HEK293 (cell line): Measurements from ENCODE around the gene TCHP.

ENCODE experiments used
- CTCF ChIA-PET: fragments of 350-600 bp; formaldehyde crosslinking; extraction: SDS; loops from one replicate; lab custom pipeline; 2021; ENCODE audit warnings: antibody characterized with exemption; lab: Yijun Ruan, JAX
- POLR2A ChIA-PET: fragments of 300-600 bp; formaldehyde crosslinking; extraction: SDS; loops from one replicate; lab custom pipeline; 2020; ENCODE audit warnings: antibody characterized with exemption, inconsistent platforms; lab: Yijun Ruan, JAX
- H3K27ac ChIP-seq: fragments of 200-500 bp; sonication (Bioruptor generic); 2 replicates; pipeline ENCODE4 v1.5.1; 2014; ENCODE audit warnings: low read depth, low read length, control low read depth, inconsistent platforms; ENCODE audit errors: extremely low read depth
- H3K36me3 ChIP-seq, 2 experiments: fragments of 200-500 bp in 1 of 2; sonication (Bioruptor generic) in 1 of 2; 1 replicate in 1 of 2; 2 replicates in 1 of 2; pipeline ENCODE4 v1.5.1; 2014 to 2017; ENCODE audit warnings: inconsistent platforms in 2 of 2, low read length in 2 of 2; ENCODE audit not compliant: control insufficient read depth in 2 of 2, insufficient read depth in 1 of 2
- H3K4me1 ChIP-seq: fragments of 200-500 bp; sonication (Bioruptor generic); 2 replicates; pipeline ENCODE4 v1.5.1; 2014; ENCODE audit warnings: mild to moderate bottlenecking, low read length, inconsistent platforms; ENCODE audit not compliant: control insufficient read depth, insufficient read depth
- H3K4me3 ChIP-seq: 2 replicates; pipeline ENCODE4 v1.5.1; 2011; ENCODE audit warnings: low read depth, mild to moderate bottlenecking, control low read depth, low read length, moderate library complexity
- H3K9me3 ChIP-seq: fragments of 200-500 bp; sonication (Bioruptor generic); 2 replicates; pipeline ENCODE4 v1.5.1; 2014; ENCODE audit warnings: low read depth, low read length, inconsistent platforms; ENCODE audit not compliant: control insufficient read depth, insufficient read depth
- BCL11B ChIP-seq: fragments of 450-650 bp; formaldehyde crosslinking; IDR thresholded peaks from 2 replicates; pipeline ENCODE4 v1.5.1; 2016; ENCODE audit warnings: low read depth, missing biosample characterization, missing genetic modification characterization
- IKZF3 ChIP-seq: fragments of 450-650 bp; IDR thresholded peaks from 2 replicates; pipeline ENCODE4 v1.5.0; 2018; ENCODE audit warnings: missing biosample characterization, mild to moderate bottlenecking, missing genetic modification characterization, moderate library complexity
- ZBTB21 ChIP-seq: fragments of 450-650 bp; formaldehyde crosslinking; IDR thresholded peaks from 2 replicates; pipeline ENCODE4 v1.5.1; 2017; ENCODE audit warnings: missing biosample characterization, missing genetic modification characterization
- ZBTB8A ChIP-seq: fragments of 450-650 bp; formaldehyde crosslinking; IDR thresholded peaks from 2 replicates; pipeline ENCODE4 v1.5.1; 2016; ENCODE audit warnings: missing biosample characterization, missing genetic modification characterization
- ZFP41 ChIP-seq: fragments of 450-650 bp; formaldehyde crosslinking; IDR thresholded peaks from 2 replicates; pipeline ENCODE4 v1.5.1; 2016; ENCODE audit warnings: missing biosample characterization, missing genetic modification characterization, borderline replicate concordance
- ZNF324 ChIP-seq: fragments of 450-650 bp; formaldehyde crosslinking; IDR thresholded peaks from 2 replicates; pipeline ENCODE4 v1.5.1; 2016; ENCODE audit warnings: missing biosample characterization, missing genetic modification characterization
- ZNF350 ChIP-seq: fragments of 450-650 bp; formaldehyde crosslinking; IDR thresholded peaks from 2 replicates; pipeline ENCODE4 v1.5.0; 2017; ENCODE audit warnings: missing biosample characterization, mild to moderate bottlenecking, missing genetic modification characterization
- ZNF37A ChIP-seq: fragments of 450-650 bp; IDR thresholded peaks from 2 replicates; pipeline ENCODE4 v1.5.1; 2018; ENCODE audit warnings: missing biosample characterization, missing genetic modification characterization
- ZNF391 ChIP-seq: fragments of 450-650 bp; formaldehyde crosslinking; IDR thresholded peaks from 2 replicates; pipeline ENCODE4 v1.5.1; 2016; ENCODE audit warnings: low read depth, missing biosample characterization, missing genetic modification characterization, borderline replicate concordance
- ZNF423 ChIP-seq: fragments of 450-650 bp; formaldehyde crosslinking; IDR thresholded peaks from 2 replicates; pipeline ENCODE4 v1.5.1; 2016; ENCODE audit warnings: missing biosample characterization, missing genetic modification characterization
- ZNF521 ChIP-seq: fragments of 450-650 bp; formaldehyde crosslinking; IDR thresholded peaks from 2 replicates; pipeline ENCODE4 v1.5.1; 2017; ENCODE audit warnings: missing biosample characterization, mild to moderate bottlenecking, missing genetic modification characterization
- ZNF596 ChIP-seq: fragments of 450-650 bp; IDR thresholded peaks from 2 replicates; pipeline ENCODE4 v1.5.0; 2018; ENCODE audit warnings: missing biosample characterization, mild to moderate bottlenecking, missing genetic modification characterization, moderate library complexity
- ZNF658 ChIP-seq: fragments of 450-650 bp; formaldehyde crosslinking; IDR thresholded peaks from 2 replicates; pipeline ENCODE4; 2016; ENCODE audit warnings: missing biosample characterization, missing genetic modification characterization
- ZNF76 ChIP-seq: fragments of 450-650 bp; formaldehyde crosslinking; IDR thresholded peaks from 2 replicates; pipeline ENCODE4; 2016; ENCODE audit warnings: low read depth, missing biosample characterization, missing genetic modification characterization, borderline replicate concordance
- ZNF776 ChIP-seq: fragments of 450-650 bp; formaldehyde crosslinking; IDR thresholded peaks from 2 replicates; pipeline ENCODE4 v1.5.0; 2017; ENCODE audit warnings: missing biosample characterization, missing genetic modification characterization, borderline replicate concordance
- ZNF830 ChIP-seq: fragments of 450-650 bp; IDR thresholded peaks from 2 replicates; pipeline ENCODE4 v1.5.0; 2018; ENCODE audit warnings: missing biosample characterization, missing genetic modification characterization, low read depth, mild to moderate bottlenecking, moderate library complexity
- TF ChIP-seq, protein P1 (sequence below): fragments of 450-650 bp; formaldehyde crosslinking; IDR thresholded peaks from 2 replicates; pipeline ENCODE4 v1.5.1; 2016; ENCODE audit warnings: missing biosample characterization, missing genetic modification characterization, borderline replicate concordance
- TF ChIP-seq, protein P2 (sequence below): fragments of 450-650 bp; formaldehyde crosslinking; IDR thresholded peaks from 2 replicates; pipeline ENCODE4 v1.5.1; 2016; ENCODE audit warnings: missing biosample characterization, missing genetic modification characterization

Gene TCHP

DNA sequence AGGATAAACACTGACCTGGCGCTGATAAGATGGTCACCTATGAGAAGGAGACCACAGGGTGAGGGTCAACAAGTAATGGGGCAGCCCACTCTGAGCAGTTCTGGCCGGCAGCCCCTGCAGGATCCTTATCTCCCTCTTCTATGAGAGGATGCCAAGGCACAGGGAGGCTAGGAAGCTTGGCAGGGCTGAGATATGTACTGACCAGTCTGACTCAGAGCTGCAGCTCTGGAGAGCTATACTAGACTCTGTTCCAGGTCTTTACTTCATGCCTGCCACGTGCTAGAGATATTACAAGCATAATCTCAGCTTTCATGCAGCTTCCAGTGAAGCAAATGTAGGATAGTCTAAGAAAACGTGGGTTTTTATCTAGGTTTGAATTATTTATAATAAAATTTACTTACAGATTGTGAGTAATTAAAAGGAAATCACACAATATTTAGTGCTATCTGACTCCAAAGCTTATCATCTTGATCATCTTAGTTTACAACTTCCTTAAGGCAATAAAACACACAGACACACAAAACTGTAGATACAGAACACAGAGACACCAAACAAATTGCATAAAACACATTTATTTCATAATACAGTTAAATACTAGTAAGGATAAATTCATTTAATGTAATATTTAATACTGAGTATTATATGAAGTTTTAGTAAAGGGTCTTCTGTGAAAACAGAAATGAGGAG is 63.8 kb downstream of the TCHP start:
- POLR2A ChIA-PET, result no interaction called here
- CTCF ChIA-PET, result interaction anchor here (0.9 kb wide), 1 partner anchor 60 kb away, joined by 4 read pairs; no protein-coding TSS in a partner anchor
- TF ChIP-seq ZNF423 (tag by site-specific recombination) (no peak), ZNF37A (no peak), ZNF324 (tag by site-specific recombination) (no peak), ZFP41 (tag by site-specific recombination) (no peak), ZBTB21 (tag by site-specific recombination) (no peak), ZNF830 (no peak), ZNF658 (tag by site-specific recombination) (no peak), ZBTB8A (tag by site-specific recombination) (no peak), ZNF76 (no peak), ZNF596 (tag by site-specific recombination) (no peak), ZNF776 (no peak), ZNF521 (no peak), BCL11B (no peak), ZNF350 (tag by site-specific recombination) (no peak), ZNF391 (tag by site-specific recombination) (no peak)
- TF ChIP-seq, protein P1, sequence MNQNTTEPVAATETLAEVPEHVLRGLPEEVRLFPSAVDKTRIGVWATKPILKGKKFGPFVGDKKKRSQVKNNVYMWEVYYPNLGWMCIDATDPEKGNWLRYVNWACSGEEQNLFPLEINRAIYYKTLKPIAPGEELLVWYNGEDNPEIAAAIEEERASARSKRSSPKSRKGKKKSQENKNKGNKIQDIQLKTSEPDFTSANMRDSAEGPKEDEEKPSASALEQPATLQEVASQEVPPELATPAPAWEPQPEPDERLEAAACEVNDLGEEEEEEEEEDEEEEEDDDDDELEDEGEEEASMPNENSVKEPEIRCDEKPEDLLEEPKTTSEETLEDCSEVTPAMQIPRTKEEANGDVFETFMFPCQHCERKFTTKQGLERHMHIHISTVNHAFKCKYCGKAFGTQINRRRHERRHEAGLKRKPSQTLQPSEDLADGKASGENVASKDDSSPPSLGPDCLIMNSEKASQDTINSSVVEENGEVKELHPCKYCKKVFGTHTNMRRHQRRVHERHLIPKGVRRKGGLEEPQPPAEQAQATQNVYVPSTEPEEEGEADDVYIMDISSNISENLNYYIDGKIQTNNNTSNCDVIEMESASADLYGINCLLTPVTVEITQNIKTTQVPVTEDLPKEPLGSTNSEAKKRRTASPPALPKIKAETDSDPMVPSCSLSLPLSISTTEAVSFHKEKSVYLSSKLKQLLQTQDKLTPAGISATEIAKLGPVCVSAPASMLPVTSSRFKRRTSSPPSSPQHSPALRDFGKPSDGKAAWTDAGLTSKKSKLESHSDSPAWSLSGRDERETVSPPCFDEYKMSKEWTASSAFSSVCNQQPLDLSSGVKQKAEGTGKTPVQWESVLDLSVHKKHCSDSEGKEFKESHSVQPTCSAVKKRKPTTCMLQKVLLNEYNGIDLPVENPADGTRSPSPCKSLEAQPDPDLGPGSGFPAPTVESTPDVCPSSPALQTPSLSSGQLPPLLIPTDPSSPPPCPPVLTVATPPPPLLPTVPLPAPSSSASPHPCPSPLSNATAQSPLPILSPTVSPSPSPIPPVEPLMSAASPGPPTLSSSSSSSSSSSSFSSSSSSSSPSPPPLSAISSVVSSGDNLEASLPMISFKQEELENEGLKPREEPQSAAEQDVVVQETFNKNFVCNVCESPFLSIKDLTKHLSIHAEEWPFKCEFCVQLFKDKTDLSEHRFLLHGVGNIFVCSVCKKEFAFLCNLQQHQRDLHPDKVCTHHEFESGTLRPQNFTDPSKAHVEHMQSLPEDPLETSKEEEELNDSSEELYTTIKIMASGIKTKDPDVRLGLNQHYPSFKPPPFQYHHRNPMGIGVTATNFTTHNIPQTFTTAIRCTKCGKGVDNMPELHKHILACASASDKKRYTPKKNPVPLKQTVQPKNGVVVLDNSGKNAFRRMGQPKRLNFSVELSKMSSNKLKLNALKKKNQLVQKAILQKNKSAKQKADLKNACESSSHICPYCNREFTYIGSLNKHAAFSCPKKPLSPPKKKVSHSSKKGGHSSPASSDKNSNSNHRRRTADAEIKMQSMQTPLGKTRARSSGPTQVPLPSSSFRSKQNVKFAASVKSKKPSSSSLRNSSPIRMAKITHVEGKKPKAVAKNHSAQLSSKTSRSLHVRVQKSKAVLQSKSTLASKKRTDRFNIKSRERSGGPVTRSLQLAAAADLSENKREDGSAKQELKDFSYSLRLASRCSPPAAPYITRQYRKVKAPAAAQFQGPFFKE (tag by site-specific recombination), result no peak
- TF ChIP-seq, protein P2, sequence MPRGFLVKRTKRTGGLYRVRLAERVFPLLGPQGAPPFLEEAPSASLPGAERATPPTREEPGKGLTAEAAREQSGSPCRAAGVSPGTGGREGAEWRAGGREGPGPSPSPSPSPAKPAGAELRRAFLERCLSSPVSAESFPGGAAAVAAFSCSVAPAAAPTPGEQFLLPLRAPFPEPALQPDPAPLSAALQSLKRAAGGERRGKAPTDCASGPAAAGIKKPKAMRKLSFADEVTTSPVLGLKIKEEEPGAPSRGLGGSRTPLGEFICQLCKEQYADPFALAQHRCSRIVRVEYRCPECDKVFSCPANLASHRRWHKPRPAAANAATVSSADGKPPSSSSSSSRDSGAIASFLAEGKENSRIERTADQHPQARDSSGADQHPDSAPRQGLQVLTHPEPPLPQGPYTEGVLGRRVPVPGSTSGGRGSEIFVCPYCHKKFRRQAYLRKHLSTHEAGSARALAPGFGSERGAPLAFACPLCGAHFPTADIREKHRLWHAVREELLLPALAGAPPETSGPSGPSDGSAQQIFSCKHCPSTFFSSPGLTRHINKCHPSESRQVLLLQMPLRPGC, result no peak
- TF ChIP-seq, all 188 proteins: peak for 0
- no peaks in the 10 kb centered on the region for H3K4me1 ChIP-seq
- H3K36me3 ChIP-seq, result peaks cover 12 to 65% of the 10 kb centered on the region in 2 experiments
- no peaks in the 10 kb centered on the region for H3K9me3 ChIP-seq
- H3K4me3 ChIP-seq, result no peak overlapping the region
- H3K27ac ChIP-seq, result no peak overlapping the region; the same call in 1 of the 2 replicates

DNA sequence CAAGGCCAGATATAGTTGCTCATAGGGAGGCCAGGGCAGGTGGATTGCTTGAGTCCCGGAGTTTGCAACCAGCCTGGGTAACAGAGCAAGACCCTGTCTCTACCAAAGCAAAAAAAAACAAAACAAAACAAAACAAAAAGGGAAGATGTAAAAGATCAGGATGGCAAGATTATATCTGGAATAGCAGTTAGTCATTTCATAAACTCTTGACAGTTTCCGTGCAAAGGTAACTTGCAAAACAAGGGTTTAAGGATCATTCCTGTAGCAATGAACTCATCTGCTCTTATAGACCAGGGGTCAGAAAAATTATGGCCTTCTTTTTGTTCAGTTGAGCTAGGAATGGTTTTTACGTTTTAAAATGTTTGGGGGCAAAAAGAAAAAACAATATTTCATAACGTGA is 66.5 kb downstream of the TCHP start:
- no peaks in the 10 kb centered on the region for H3K4me1 ChIP-seq
- no peak overlapping the region for H3K27ac ChIP-seq
- peaks cover 22 to 59% of the 10 kb centered on the region in 2 experiments for H3K36me3 ChIP-seq
- TF ChIP-seq IKZF3 (tag by site-specific recombination), result no peak
- POLR2A ChIA-PET, result no interaction called here
- no peak overlapping the region for H3K4me3 ChIP-seq
- CTCF ChIA-PET, result no interaction called here
- no peaks in the 10 kb centered on the region for H3K9me3 ChIP-seq
